Stimulated activated CD4-positive, alpha-beta T cell treated with anti-CD3 and anti-CD28 coated beads, Interleukin-15, amount 100 ng/mL, for 24 hours (primary cell): ENCODE results near the gene SDC3.

Source experiments
- DNase-seq: peaks from one replicate; pipeline ENCODE4 v3.0.0-alpha.2; 2020

SDC3 gene

GRCh38 chr1:30887485-30888315 is 20.9 kb downstream of the SDC3 start:
- no peak for DNase-seq

- no peak for DNase-seq
These were observed 21.7 kb downstream of the SDC3 start for GRCh38 chr1:30886710-30887428.

- no peak for DNase-seq
These were observed 22.7 kb downstream of the SDC3 start for GRCh38 chr1:30885570-30886522.

GRCh38 chr1:30884723-30885122 is 23.8 kb downstream of the SDC3 start:
- DNase-seq: no peak

DNA sequence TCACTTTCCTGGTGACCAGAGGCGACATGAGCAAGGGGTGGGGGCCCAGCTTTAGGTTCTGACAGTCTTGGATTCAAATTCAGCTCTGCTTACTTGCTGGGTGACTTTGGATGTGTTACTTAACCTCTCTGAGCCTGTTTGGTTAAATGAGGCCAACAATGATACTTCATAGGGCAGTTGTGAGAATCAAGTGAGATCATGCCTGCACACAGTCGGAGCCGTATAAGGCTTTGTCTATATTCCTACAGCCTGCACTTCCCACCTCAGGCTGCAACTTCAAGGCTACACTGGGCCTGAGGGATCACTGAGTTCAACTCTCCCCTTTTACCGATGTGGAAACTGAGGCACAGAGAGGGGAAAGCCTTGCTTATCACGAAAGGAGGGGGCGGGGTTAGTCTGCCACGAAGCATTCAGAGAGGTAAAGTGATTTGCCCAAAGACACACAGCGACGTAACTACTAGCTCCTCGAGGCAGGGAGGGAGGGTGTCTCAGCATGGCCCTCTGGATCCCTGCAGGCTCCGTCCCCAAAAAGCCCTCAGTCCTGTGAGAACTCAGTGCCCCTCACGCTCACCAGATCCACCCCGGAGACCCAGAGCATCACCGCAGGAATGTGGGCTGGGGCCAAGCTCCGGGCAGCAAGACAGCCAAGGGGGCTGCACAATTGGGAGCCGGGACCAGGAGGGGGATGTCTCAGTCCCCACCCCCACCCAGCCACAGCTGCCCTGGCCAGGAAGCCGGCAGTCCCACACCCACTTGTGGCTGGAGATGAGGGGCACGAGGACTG is 25.0 kb downstream of the SDC3 start:
- no peak for DNase-seq

DNA sequence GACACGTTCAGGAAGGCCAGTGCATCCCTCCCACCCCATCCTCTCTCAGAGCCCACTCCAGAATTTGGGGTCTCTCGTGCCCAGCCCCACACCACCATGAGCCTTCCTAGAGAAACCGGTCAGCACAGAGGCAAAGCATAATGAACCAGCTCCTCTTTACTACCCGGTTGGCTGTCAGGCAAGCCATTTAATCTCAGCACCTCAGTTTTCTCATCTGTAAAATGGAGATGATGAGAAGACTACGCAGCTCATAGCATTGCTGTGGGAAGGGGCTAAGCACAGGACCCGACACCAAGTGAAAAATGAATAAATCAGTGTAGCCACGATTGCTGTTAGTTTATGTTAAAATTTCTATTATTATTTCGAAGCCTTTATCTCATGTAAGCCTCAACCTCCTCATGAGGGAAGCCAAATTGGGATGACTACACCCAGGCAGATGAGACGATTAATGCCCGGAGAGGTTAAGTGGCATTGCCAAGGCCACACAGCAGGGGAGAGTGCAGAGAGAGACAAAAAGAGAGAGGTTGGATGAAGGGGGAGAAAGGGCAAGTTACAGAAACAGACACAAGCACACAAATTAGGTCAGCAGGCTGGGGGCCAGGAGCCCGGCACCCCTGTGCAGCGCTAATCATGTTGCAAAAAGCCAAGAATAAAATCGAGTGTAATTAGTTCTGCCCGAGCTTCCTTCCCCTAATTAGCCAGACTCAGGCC is 25.7 kb downstream of the SDC3 start:
- no peak for DNase-seq

- no peak for DNase-seq
These were observed 27.0 kb downstream of the SDC3 start for GRCh38 chr1:30881319-30882181.

GRCh38 chr1:30880678-30881318 is 27.8 kb downstream of the SDC3 start:
- no peak for DNase-seq

DNA sequence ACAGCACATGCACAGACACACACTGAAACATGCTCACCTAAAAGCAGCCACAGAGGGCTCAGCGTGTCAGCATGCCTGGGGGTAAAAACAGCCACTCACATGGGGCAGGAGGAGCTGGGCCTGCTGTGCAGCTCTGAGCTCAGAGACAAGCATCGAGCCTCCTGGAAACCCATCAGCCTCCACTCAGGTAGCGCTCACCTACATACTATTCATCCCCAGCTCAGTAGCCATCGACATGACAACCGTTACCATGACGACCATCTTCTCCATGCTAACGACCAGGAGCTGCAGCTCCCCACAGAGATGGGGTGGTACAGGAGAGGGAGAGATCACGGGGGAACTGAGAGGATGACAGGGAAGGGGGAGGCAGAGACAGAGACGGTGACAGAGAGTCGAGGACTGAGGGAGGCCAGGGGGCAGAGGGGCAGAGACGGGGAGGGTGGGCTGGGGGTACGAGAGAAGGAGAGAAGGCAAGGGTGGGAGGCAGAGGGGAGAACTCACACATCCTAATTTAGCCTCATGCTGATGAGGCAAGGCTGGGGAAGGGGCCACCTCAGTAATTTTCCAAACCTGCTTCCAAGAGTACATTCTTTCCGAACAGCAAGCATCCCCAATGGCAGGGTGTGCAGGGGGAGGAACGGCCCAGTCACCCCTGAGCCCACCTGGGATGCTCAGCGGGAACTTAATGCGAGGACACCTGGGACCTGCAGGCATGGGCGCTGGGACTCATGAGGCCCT is 28.4 kb downstream of the SDC3 start:
- no peak for DNase-seq

DNA sequence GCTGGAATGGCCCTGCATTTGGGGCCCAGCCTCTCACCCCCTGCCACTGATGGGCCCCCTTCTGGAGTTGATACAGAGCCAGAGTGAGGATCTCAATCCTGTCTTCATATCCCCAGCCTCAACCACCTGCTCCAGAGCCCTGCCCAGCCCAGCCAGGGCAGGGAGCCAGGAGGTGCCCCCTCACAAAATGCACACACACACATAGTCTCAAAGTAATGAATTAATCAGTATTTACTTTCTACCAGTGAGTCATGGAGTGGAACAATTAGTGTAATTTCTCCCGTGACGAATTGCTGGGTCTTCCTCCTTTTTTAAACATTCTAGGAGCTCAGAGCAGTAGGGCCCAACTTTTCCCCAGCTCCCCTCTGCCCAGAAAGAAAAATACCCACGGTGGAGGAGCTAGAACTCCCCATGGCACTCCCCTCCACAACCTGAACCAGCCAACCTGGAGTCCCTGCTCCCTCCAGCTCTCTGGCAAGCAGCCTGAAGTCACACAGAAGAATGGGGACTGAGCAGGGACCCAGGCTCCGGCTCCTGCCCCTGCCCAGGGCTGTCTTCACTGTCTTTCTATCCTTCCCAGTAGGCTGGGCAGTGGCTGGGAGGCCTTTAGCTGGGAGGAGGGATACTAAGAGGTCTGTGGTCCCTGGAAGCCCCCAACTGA is 29.3 kb downstream of the SDC3 start:
- DNase-seq: no peak

GRCh38 chr1:30878559-30878958 is 30.0 kb downstream of the SDC3 start:
- no peak for DNase-seq

- no peak for DNase-seq
These were observed 30.5 kb downstream of the SDC3 start for GRCh38 chr1:30878016-30878415.

DNA sequence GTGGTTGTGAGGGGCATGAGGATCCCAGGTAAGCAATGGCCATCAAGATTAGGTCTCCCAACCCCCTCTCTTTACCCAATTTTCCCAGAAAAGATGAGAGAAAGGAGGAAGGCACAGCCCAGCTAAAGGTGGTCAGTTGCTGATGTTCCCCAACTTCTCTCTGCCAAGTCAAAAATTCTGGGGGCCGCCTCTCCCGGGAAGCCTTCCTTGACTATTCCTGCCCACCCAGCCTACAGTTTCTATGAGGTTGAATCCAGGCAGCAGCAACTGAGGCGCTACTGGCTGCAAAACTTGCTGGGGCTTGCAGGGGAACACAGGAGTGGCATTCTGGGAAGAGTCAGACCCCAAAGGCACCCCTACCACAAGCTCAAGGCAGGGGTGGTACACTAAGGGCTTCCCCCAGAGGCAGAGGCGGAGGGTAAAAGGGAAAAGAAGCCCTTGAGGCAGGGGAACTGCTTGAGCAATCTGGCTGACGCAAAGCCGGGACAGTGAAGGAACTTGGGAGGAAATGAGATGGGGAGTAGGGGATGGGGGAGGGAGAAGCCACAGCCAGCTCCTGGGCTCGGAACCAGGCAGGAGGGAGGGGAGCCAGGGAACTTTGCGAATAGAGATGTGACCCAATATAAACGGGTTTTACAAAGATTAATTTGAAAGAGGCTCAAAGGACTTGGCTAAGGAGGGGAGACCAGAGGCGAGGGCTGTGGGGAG is 31.2 kb downstream of the SDC3 start:
- DNase-seq: no peak

DNA sequence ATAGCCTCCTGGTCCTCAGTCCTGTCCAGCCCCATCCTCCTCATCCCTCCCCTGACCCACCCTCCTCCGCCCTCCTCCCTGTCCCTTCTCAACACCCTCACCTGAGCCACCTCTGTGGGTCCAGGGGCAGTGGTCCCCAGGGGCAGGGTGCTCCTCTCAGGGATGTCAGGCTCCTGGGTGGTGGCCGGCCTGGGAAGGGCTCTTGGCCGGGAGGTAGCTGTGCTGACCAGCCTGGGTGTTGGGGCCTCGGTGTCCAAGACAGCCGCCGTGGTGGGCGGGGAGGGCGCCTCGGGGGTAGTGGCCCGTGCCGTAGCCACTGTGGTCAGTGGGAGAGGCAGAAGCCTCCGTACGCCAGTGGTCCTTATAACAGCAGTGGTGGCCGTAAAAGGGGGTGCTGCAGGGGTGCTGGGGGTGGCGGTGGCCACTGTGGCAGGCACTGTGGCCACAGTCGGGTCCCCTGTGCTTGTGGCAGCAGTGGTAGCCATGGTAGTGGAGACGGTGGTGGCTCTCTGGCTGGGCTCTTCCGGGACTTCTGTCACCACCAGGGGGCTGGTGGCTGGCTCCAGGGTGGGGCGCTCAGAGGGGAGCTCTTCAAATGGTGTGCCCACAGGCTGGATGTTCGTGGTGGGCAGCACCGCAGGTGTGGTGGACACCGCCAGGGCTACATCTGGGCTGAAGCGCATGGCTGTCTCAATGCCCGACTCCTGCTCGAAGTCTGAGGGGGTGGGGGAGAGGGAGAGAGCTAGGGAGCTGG is 31.9 kb downstream of the SDC3 start:
- DNase-seq: no peak

- DNase-seq: no peak
These were observed 32.6 kb downstream of the SDC3 start for GRCh38 chr1:30875916-30876315.

DNA sequence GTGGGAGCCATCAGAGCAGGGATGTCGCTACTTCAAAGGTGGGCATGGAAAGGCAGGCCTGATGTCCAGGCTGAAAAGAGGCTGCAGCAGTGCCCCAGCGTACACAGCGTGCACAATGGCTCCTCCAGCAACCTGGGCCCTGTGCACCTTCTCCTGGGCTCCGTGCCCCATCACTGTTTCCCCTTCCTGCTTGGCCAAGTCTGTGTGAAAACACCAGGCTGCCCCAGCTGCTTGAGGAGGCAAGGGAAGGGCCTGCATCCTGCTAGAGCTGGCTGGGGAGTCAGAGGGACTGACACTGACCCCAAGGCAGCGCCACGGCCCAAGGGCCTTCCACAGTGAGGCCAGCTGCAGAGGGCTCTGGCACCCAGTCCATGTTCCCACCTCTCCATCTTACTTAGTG is 33.4 kb downstream of the SDC3 start:
- DNase-seq: no peak

DNA sequence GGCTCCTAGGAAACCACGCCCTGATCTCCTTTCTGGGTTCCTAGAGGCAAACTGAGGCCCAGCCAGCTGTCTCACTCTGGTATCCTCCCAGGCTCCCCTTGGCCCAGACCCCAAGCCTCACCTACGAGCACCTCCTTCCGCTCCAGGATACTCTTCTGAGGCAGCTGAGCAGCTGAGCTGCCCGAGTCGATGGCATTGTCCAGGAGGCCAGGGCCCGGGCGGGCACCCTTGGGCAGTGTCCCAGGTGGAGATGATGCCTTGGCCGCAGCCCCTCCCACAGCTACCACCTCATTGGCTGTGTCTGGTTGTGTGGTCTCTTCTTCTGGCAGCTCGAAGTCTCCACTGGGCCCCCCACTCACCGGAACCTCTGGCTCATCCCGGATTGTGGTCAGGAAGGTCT is 34.4 kb downstream of the SDC3 start:
- no peak for DNase-seq

GRCh38 chr1:30872948-30873263 is 35.7 kb downstream of the SDC3 start:
- no peak for DNase-seq
